ENCODE results near the gene C1orf56.

C1orf56 gene, protein sequence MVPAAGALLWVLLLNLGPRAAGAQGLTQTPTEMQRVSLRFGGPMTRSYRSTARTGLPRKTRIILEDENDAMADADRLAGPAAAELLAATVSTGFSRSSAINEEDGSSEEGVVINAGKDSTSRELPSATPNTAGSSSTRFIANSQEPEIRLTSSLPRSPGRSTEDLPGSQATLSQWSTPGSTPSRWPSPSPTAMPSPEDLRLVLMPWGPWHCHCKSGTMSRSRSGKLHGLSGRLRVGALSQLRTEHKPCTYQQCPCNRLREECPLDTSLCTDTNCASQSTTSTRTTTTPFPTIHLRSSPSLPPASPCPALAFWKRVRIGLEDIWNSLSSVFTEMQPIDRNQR

DNA sequence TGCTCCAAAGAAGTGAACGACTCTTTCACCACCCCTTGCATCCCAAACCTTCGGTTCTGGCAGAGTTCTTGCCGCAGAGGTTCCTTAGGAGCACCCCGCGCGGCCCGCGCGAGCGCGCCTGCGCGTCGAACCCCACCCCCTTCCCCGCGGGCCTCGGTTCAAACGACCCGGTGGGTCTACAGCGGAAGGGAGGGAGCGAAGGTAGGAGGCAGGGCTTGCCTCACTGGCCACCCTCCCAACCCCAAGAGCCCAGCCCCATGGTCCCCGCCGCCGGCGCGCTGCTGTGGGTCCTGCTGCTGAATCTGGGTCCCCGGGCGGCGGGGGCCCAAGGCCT is at the start of gene C1orf56:
C1orf56 (plus strand) TSS at position 161 of the 334 bp plus-strand sequence; CDS start at position 258, 97 bp downstream.
- DNase-seq (ENCODE audit: low spot score) = peak; percentile 92

DNA sequence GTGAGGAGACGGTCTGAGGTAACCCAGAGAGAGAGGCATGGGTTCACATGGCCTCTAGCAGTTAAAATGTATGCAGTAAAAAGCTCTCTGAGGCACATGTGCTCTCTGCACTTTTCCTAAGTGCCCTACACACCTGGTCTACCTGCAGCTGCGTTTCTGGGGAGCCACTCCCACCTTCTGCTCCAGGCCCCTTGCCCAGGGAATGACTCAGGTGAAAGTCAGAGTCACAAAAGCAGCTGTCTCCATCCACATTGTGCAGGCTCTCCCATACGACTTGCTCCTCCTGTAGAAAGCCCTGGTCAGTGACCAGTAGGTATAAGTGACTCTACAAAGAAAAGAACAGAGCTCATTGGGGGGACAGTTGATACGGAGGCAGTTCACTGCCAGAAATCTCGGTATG is 49.6 kb upstream of the C1orf56 start:
- DNase-seq (ENCODE audit: low spot score) = no peak

DNA sequence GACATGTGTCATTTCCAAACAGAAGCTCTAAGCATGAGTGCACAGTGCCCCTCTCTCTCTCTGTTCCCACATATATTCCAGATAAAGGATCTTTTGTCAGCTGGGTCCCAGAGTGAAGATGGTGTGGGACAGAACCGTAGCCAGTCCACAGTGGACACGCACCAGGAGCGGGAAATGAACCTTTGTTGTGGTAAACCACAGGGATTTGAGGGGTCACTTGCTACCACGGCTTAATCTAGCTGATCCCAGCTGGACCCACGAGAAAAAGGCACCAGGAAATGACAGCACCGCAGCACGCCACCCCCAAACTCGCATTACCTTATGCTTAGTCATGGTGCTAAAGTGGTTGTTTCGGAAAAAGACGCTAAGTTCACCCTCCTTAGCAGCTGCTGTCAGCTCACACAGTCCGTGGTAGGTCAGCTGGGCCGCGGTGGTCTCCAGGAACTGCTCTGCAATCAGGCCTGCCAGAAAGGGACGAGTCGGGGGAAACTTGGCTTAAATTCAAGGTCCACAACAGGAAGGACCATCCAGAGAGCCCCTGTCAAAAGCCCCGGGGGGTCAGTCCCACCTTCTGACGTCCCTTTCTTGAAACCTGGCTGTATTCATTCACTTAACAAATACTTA is 48.4 kb upstream of the C1orf56 start:
- no peak for DNase-seq (ENCODE audit: low spot score)

DNA sequence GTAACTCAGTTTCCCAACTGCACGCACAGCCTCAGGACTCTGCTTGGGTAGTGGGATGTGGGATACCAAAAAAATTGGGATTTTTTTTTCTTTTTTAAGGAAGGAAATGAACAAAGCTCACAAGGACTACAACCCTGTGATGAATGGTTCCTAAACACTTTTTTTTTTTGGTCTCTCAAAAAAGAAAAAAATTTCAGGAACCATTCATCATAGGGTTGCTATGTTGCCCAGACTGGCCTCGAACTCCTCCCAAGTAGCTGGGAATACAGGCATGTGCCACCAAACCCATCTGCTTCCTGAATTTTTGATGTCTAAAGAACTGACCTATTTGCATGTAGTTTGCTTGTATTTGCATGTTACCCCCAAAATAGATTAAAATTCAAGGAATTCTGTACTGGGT is 47.6 kb upstream of the C1orf56 start:
- no peak for DNase-seq (ENCODE audit: low spot score)

DNA sequence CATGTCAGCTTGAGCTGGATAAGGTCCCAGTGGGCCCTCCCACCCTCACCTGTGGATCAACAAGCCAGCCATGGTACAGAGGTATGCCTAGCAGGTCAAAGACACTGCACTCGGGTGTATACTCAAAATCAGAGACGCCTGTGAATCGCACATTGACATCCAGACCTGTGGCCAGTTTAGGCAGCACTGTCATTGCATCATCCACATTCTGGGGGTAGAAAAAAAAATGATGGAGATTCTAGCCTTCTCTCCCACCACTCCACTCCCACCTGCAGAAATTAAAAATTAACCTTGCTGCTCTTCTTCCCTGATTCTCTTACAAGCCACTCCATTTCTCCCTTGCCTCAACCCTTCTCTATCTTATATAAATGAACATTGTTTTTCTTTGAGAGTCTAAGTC is 47.1 kb upstream of the C1orf56 start:
- no peak for DNase-seq (ENCODE audit: low spot score)

DNA sequence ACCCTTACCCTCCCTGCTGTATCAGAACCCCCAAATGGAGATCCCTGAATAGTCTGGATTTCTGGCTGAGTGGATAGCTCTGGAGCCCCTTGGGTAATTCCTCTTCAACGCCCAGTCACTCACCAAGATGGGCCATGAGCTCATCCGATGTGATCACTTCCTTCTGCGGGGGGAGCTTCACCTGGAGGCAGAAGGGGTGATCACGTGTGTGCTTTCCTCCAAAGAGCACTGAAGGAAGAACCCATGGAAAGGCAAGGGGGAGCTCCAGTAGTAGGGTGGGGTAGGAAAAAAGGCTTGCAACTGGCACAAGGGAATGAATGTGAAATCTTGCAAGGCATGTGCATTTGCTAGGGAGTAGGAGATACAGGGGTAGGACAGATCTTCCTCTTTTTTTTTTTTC is 45.9 kb upstream of the C1orf56 start:
- no peak for DNase-seq (ENCODE audit: low spot score)

DNA sequence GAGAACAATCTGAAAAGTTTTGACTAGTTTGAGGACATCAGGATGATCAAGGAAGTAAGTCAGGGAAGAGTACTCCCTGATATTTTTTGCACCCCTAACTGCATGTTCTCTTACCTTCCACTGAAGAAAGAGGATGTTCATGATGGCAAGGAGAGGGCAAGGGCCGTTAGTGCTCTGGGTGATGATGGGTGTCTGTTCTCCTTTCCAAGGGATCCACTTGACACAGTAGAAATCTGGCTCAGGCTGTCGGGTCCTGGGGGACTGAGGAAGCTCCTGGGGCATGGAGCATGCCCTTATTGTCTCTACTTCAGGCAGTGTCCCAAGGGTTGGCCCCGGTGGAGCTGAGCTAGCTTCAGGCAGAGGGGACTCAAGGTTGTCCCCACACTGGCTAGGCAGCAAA is 45.5 kb upstream of the C1orf56 start:
- no peak for DNase-seq (ENCODE audit: low spot score)

DNA sequence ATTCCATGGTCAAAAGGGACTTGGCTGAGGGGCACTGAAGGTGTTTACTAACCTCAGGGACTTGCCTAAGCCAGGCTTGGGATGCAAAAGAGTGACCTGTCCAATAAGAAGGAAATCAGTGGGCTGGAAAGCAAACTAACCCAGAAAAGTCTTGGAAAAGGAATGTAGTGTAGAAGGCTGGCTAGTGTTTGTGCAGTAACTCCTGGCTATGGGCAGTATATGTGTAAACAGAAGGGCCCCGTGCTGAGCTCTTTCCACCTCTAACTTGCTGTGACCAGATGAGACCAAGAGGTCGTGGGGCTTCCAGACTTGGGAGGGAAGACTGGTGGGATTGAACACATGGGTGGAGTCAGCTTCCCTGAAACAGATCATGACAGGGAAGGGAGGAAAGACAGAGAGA is 44.9 kb upstream of the C1orf56 start:
- DNase-seq (ENCODE audit: low spot score) = no peak

DNA sequence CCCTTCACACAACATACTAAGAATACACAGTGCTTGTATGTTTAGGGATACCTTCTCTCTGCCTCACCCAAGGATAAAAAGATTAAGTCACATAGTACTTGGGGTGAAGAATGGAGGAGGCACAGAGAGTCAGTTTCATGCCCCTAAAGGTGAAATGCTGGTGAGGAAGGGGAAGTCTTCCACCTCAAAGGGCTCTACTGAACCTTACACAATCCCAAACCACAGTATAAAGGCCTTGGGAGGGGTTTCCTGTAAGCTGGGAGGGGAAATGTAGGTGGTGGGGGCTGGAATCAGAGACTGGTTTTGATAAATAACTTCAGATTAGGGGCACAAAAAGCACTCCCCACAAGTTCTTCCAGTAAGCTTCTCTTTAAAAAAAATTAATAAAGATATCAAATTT is 44.4 kb upstream of the C1orf56 start:
- no peak for DNase-seq (ENCODE audit: low spot score)

DNA sequence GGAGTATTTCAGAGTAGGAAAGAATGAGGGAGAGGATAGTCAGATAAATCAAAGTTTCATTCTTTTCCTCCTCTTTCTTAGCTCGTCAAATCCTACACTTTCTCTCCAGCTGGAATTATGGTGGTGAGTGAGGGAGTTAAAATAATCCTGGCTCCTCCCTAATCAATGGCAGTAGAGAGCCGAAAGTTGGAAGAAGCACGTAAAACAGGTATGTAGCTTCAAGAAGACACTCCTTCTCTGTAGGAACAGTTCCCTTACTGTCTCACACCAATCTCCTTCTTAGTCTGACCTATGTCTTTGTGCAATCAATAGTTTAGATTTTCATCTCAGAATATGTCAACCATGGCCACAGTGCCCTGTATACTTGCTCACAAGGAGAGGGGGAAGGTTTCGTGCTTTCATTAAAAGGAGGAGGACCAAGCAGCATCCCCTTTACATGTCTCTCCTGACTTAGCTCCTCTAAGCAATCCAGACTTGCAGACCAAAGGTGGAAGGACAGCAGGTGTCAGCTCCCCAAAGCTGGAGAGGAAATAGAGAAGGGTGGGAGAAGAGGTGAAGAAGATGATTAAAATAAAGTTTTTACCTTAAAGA is 41.7 kb upstream of the C1orf56 start:
- no peak for DNase-seq (ENCODE audit: low spot score)

DNA sequence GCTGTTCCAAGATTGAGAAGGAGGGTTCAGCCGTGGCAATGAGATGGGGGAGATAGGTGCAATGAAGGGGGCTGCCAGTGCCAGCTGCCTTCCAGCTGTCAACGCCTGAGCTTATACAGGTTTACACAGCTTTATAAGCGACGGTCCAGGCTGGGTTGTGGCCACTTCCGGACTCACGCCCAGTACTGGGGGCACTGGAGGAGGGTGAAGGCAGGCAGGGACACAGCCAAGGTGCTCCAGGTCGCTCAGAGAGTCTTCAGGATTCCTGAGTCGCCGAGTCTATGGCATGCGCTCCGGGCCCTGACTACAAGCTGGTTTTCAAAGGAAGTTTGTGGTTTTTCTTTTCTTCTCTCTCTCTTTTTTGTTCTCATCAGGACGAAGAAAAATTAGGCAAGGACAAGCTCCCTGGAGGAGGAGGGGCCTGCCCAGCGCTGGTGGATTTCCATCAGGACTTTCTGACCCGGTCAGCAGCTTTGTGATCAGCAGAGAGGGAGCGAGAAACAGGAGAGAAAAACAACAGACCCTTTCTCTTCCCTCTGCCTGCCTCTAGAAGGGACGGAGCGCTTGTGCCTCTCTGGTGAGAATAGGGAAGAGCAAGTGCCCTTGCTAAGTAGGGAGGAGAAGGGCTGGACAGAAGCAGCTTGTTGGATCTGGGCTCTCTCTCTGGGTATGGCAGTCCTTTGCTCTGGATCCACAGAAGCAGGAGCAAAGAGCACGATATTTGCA is 41.1 kb upstream of the C1orf56 start, which contains the start of gene MINDY1:
MINDY1 (minus strand) TSS at position 576 of the 726 bp plus-strand sequence. CDS start 4,285 bp downstream, outside the sequence.
- DNase-seq (ENCODE audit: low spot score) = peak; percentile 84

DNA sequence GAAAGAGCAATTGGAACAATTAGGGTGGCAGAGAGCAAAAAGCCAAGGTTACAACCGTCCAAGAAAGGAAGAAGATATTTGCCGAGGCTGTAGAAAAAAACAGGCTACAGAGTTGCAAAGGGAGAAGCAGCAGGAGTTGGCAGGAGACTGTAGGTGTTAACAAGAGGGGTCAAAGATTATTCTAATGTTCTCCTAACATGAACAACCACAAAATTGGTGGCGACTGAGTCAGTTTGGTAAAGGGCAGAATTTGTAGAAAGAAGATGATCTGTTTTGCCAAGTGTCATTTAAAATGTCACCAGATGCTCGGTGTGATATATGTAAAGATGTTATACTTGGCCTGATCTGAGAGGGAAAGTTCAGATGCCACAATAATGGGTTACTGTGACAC is 39.7 kb upstream of the C1orf56 start:
- DNase-seq (ENCODE audit: low spot score) = no peak

DNA sequence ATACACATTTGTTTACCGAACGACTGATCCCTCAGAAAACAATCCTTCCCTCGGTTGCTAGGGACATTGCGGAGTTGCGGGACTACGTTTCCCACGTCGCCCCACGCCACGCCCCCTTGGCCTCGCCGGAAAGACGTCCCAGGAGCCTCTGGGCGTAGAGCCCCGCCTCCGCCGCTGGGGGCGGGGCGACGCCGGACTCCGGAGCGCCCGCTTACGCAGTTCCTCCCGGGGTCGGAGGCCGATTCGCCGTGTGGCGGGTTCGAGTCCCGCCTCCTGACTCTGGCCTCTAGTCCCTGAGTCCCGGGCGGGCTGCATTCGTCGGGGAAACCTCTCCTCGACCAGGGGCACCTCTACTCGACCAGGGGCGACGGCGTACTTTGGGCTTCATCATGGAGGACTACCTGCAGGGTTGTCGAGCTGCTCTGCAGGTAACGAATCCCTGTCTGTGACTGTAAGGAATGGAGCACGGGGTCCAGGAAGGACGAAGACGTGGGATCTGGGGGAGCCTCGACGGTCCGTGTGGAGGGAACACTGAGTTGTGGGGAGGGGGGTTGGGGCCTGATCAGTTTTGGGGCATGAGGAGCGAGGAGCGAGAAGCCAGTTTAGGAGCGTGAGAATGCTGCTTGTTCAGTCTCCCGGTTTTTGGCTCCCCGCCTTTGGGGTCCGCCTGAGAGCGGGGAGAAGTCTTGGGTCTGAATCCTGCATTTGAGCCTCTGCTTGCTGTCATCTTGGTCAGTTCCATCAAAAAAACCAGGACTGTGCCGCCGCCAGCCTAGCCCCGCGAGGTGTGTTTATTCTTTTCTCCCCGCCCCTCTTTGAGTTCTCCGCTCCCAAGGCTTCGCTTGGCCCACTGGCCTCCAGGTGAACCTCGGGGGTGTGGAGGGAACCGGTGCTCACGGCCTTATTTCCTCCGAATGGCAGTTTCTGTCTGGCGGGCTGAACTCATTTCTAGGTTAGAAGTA is 39.0 kb upstream of the C1orf56 start, which contains the start of gene PRUNE1:
PRUNE1 (plus strand) TSS at position 206 of the 962 bp plus-strand sequence; CDS start at position 390, 184 bp downstream.
- DNase-seq (ENCODE audit: low spot score) = peak; percentile 98

DNA sequence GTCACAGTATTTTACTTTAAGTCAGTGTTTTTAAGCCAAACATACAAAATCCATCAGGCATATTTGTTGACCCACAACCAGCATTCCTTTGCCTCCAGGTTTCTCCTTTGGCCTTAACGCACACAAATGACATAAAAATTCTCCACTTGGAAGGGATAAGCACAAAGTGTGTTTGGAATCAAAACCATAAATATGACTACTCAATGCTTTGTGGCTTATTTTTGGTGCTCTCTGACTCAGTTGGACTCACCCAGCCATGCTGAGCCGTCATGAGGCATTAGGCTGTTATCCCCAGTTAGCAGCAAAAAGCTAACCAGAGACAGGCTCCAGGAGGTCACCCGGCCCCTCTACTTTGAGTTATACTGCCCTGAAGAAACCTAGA is 38.4 kb upstream of the C1orf56 start:
- peak; percentile 47 for DNase-seq (ENCODE audit: low spot score)

DNA sequence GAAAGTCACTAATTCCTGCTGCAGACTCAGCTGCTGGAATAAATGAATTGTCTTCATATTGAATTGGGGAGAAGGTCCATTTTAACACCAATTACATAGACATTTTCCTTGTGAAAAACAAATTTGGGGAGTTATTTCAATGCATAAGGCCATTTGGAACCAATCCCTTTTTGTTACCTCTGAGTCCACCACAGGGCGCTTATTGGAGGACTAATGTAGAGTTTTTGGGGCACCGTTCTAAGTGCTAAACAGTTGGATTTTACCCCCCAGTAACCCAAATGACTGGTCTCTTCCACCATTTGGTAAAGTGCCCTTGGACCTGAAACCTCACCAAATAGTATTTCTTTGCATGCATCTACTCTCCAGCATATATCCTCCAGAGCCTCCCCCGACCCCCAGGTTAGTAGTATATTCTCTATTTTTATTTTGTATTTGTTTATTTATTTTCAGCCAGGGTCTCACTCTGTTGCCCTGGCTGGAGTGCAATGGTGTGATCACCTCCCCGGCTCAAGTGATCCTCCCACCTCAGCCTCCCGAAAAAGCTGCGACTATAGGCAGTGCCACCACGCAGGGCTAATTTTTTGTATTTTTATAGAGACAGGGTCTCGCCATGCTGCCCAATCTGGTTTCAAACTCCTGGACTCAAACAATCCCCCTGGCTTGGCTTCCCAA is 37.7 kb upstream of the C1orf56 start:
- no peak for DNase-seq (ENCODE audit: low spot score)

DNA sequence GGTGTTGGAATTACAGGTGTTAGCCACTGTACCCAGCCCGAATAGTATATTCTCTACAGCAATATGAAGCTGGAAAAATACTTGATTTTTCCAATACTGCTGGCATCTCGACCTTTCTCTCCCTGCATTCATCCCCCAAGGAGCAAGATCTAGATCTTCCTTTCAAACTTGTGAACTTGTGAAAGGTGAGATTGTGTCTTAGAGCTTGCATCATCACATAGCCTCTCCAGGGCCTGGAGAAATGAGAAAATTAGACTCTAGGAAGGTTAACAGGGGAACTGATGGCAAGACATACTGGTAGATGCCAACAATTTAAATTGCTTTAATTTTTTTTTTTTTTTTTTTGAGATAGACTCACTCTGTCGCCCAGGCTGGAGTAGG is 37.2 kb upstream of the C1orf56 start:
- DNase-seq (ENCODE audit: low spot score) = no peak

DNA sequence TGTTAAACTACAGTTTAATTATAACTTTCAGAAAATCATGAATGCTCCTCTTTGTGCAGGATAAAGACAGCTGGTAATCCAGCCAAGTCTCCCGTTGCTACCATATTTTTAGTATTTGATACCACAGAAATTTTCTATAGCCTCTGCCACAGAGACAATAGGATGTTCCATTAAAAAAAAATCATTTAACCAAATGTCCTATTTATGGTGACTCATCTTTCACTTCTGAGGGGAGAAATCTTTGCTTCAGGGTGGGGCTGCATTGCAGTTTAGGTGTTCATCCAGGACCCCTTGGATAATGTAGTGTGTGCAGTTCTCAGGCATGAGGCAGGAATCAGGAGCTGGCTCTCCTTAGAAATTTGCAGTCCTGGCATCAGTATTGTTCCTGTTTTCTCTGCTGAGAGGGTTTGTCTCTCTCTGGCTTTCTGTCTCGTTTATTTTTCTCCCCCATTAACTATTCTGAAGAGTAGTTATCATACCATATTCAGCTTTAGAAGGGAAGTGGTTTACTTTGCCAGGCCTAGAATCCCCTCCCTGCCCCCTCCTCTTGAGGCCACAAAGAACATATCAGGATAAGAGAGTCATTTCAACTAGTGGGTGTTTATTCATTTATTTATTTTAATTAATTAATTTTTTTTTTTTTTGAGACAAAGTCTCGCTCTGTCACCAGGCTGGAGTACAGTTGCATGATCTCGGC is 36.2 kb upstream of the C1orf56 start:
- DNase-seq (ENCODE audit: low spot score) = no peak

DNA sequence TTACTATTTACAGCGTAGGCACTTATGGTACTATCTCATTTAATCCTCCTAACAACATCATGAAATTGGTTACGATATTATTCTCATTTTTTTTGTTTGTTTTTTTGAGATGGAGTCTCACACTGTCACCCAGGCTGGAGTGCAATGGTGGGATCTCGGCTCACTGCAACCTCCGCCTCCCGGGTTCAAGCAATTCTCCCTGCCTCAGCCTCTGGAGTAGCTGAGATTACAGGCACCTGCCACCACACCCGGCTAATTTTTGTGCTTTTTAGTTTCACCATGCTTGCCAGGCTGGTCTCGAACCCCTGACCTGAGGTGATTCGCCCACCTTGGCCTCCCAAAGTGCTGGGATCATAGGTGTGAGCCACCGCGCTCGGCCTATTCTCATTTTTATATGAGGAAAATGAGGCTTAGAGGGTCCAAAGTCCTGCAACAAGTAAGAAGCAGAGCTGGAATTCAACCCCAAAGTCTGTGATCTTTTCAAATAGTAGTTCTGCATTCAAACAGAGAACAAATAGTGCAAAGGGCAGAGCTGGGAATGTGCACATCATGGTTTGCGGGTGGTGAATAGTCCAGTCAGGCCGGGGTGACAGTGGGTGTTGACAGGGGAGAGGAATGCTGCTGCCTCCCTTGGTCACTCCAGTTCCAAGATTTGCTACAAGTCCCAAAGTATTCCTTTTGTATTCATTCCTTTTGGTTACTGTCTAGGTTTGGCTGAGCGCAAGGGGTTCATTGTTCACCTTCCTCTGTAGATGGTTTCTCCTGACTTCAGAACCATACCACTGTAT is 34.7 kb upstream of the C1orf56 start:
- no peak for DNase-seq (ENCODE audit: low spot score)

DNA sequence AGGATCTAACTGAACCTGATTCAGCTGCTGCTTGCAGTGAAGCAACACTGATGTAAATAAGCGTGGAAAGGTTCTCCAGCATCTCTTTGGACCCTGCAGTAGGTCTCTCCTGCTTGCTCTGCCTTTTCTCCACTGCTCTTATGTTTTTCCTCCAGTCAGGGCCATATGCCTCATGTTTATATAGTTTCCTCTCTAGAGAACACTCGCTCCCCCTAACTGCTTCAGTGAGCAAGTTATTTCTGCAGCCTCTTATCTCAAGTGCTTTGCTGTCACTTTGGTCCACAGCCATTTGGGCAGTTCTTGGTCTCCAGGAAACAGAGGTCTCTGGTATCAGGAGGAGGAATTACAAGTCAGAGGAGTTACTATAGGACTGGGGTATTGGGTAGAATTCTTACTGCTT is 34.0 kb upstream of the C1orf56 start:
- no peak for DNase-seq (ENCODE audit: low spot score)

All from AG08396 (cell line).